Activated naive CD4-positive, alpha-beta T cell treated with anti-CD3 and anti-CD28 coated beads, Interleukin-2, amount 50 U/mL, for 72 hours (primary cell): ENCODE results near the gene BTK. TPM values are rescaled to one million over a fixed set of nuclear protein-coding genes. Genes with fewer than 3 reads are reported as not detected.
"Not testable (repeated sequence)": the region's sequence is repeated elsewhere in the genome, so short reads cannot be mapped to it uniquely, and the experiment has no call there.

Source experiments
- ATAC-seq, 2 donors: fragments of 150-1000 bp; cut with Tn5 transposase; 2 replicates each; pipeline ENCODE4 v1.10.0; 2021; ENCODE audit warnings: mild to moderate bottlenecking in 2 of 2, moderate library complexity in 2 of 2
- DNase-seq, 2 donors: peaks; one replicate each; pipeline ENCODE4 v3.0.0; 2021 to 2022; ENCODE audit warnings: low spot score in 2 of 2
- H3K27ac Mint-ChIP-seq, 2 donors: one replicate each; pipeline ENCODE4 v1.8.0; 2022; ENCODE audit warnings: mild to moderate bottlenecking in 2 of 2, mixed read lengths in 2 of 2
- H3K36me3 Mint-ChIP-seq, 2 donors: one replicate each; pipeline ENCODE4 v1.8.0; 2022; ENCODE audit warnings: mixed read lengths in 2 of 2
- H3K9me3 Mint-ChIP-seq, 2 donors: one replicate each; pipeline ENCODE4 v1.8.0; 2022; ENCODE audit warnings: mixed read lengths in 2 of 2
- total RNA-seq, 2 donors: library from RNA; stranded (reverse); gene quantifications; one replicate each; pipeline ENCODE4 v1.2.3, GENCODE V29; 2022

BTK gene
- total RNA-seq, 2 donors from 2014 or later: 0.19 to 0.41 TPM

GRCh38 chrX:101365301-101365795 is 20.6 kb downstream of the BTK start:
- Mint-ChIP-seq H3K36me3 (no peaks in the 10 kb centered on the region), H3K9me3 (no peaks in the 10 kb centered on the region), H3K27ac (no peak overlapping the region)
- ATAC-seq: no peak
- DNase-seq: no peak

GRCh38 chrX:101362757-101363156 is 23.2 kb downstream of the BTK start:
- no peak for DNase-seq
- H3K36me3 Mint-ChIP-seq: no peaks in the 10 kb centered on the region
- H3K27ac Mint-ChIP-seq: no peak overlapping the region
- H3K9me3 Mint-ChIP-seq: no peaks in the 10 kb centered on the region
- ATAC-seq: no peak

- no peaks in the 10 kb centered on the region for H3K9me3 Mint-ChIP-seq
- H3K36me3 Mint-ChIP-seq: no peaks in the 10 kb centered on the region
- no peak for DNase-seq
- no peak overlapping the region for H3K27ac Mint-ChIP-seq
- ATAC-seq: no peak
These were observed 23.9 kb downstream of the BTK start for GRCh38 chrX:101362116-101362515.

- H3K36me3 Mint-ChIP-seq: no peaks in the 10 kb centered on the region
- no peak for DNase-seq
- no peak overlapping the region for H3K27ac Mint-ChIP-seq
- no peaks in the 10 kb centered on the region for H3K9me3 Mint-ChIP-seq
- no peak for ATAC-seq
These were observed 25.6 kb downstream of the BTK start for GRCh38 chrX:101360390-101360789.

- H3K27ac Mint-ChIP-seq: no peak overlapping the region
- ATAC-seq: no peak
- no peak for DNase-seq
- no peaks in the 10 kb centered on the region for H3K36me3 Mint-ChIP-seq
- no peaks in the 10 kb centered on the region for H3K9me3 Mint-ChIP-seq
These were observed 26.0 kb downstream of the BTK start for GRCh38 chrX:101359966-101360365.

- Mint-ChIP-seq H3K36me3 (no peaks in the 10 kb centered on the region), H3K27ac (no peak overlapping the region), H3K9me3 (no peaks in the 10 kb centered on the region)
- no peak for ATAC-seq
- no peak for DNase-seq
These were observed 28.7 kb downstream of the BTK start for GRCh38 chrX:101357166-101357795.

- ATAC-seq: no peak
These were observed 36.8 kb downstream of the BTK start for GRCh38 chrX:101349193-101349562.

GRCh38 chrX:101348452-101349192 is 37.4 kb downstream of the BTK start, which contains the start of gene TIMM8A:
TSS of gene TIMM8A (minus strand) at chrX:101348742. CDS start at chrX:101348664, 78 bp downstream.
- H3K27ac Mint-ChIP-seq: peak within 1 kb of the TSS; percentile 92 to 97
- ATAC-seq (peak; percentile 99), DNase-seq (peak; percentile 66 to 82)
- H3K9me3 Mint-ChIP-seq: no peaks in the 10 kb centered on the region
- H3K36me3 Mint-ChIP-seq: peaks cover 9 to 16% of the 10 kb centered on the region in 2 donors

More at GRCh38 chrX:101349193-101349562, 36.8 kb downstream of the BTK start:
- DNase-seq: no peak
- Mint-ChIP-seq H3K9me3 (no peaks in the 10 kb centered on the region), H3K36me3 (peaks cover 7 to 16% of the 10 kb centered on the region in 2 donors), H3K27ac (peak overlapping the region; percentile 92 to 97)

- peak overlapping the region in 1 of 2 donors; percentile 92 for H3K27ac Mint-ChIP-seq
These were observed 38.0 kb downstream of the BTK start for GRCh38 chrX:101347859-101348451.

GRCh38 chrX:101337776-101338271 is 48.2 kb downstream of the BTK start:
- Mint-ChIP-seq H3K27ac (no peak overlapping the region), H3K36me3 (no peaks in the 10 kb centered on the region), H3K9me3 (no peaks in the 10 kb centered on the region)
- ATAC-seq (no peak), DNase-seq (no peak)

More at GRCh38 chrX:101347859-101348451, 38.0 kb downstream of the BTK start:
- Mint-ChIP-seq H3K9me3 (no peaks in the 10 kb centered on the region), H3K36me3 (peaks cover 9 to 16% of the 10 kb centered on the region in 2 donors)
- DNase-seq (no peak), ATAC-seq (peak in 1 of 2 donors; percentile 4)

- H3K27ac Mint-ChIP-seq, H3K9me3 Mint-ChIP-seq, DNase-seq, ATAC-seq, H3K36me3 Mint-ChIP-seq: not testable (repeated sequence)
These were observed 51.7 kb downstream of the BTK start for GRCh38 chrX:101334310-101334709.

- not testable (repeated sequence) for ATAC-seq, H3K27ac Mint-ChIP-seq, H3K9me3 Mint-ChIP-seq, DNase-seq, H3K36me3 Mint-ChIP-seq
These were observed 59.4 kb downstream of the BTK start for GRCh38 chrX:101326600-101326999.

- no peaks in the 10 kb centered on the region for H3K36me3 Mint-ChIP-seq
- ATAC-seq (no peak), DNase-seq (no peak)
- no peaks in the 10 kb centered on the region for H3K9me3 Mint-ChIP-seq
- H3K27ac Mint-ChIP-seq: no peak overlapping the region
These were observed 82.2 kb downstream of the BTK start for GRCh38 chrX:101303790-101304189.

Other genes starting within 250 kb of the BTK start
- 1 to 10 TPM; 1.1 to 1.5 TPM for gene DRP2, start 166.4 kb downstream of the BTK start, total RNA-seq
- gene TAF7L, start 94.9 kb downstream of the BTK start, total RNA-seq: under 1 TPM in 1 of 2 donors, not detected in 1; 0.11 TPM
- 10 to 100 TPM; 17.4 to 21.9 TPM for gene TIMM8A, start 37.4 kb downstream of the BTK start, total RNA-seq
- gene RPL36A, start 4.8 kb upstream of the BTK start, total RNA-seq: 100 to 1,000 TPM; 236 to 271 TPM
- gene GLA, start 21.7 kb upstream of the BTK start, total RNA-seq: 10 to 100 TPM; 63.8 to 98.2 TPM
- gene HNRNPH2, start 22.0 kb upstream of the BTK start, total RNA-seq: 10 to 100 TPM; 27.8 to 30.9 TPM
- 1 to 10 TPM; 7.2 to 7.6 TPM for gene ARMCX4, start 99.3 kb upstream of the BTK start, total RNA-seq
- gene ARMCX1, start 164.4 kb upstream of the BTK start, total RNA-seq: 1 to 10 TPM; 2.4 to 2.8 TPM
- gene ARMCX6, start 231.8 kb upstream of the BTK start, total RNA-seq: 10 to 100 TPM; 36.1 to 44.6 TPM
- gene ARMCX3, start 237.0 kb upstream of the BTK start, total RNA-seq: 10 to 100 TPM; 34.3 to 43.7 TPM